Measurements from ENCODE around the gene TNFRSF1A. TPM values are rescaled to one million over a fixed set of nuclear protein-coding genes. Genes with fewer than 3 reads are reported as not detected.

Gene TNFRSF1A
- total and polyA plus RNA-seq, 2 donors from 2014 or later: 99.6 to 186 TPM

DNA sequence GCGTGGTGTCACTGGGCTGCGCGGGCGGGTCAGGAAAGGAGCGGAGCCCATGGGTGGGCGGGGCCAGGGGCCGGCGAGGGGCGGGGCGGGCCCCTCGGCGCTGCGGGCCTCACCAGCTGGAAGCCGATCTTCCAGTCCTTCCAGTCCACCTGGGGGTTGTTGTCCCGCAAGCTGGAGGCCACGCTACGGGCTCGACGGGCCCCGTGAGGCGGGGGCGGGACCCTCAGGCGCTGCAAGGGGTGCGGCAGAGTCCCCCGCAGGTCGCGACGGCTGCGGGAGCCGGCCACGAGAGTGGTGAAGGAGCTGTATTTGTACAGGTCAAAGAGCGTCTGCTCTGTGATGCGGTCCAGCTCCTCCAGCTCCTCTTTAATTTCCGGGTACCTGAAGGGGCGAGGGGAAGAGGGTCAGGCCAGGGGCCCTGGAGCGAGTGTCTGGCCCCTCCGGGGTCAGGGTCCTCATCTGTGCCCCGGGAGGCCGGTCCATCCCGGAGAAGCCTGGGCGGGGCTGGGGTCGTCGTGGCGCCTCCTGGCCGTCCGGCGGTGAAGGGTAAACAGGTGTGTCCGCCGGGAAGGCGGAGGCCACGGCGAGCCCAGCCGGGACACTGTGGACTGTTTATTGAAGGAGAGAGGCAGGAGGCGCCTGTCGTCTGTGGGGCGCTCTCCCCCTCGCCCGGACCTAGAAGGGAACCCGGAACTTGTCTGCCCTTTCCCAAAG, 21.6 kb upstream of the TNFRSF1A start:
- intact Hi-C loops (cut with DNase I): no loop called here
- Histone ChIP-seq H3K4me3 (ENCODE audit: low read length in 3 of 3) (peak overlapping the region; percentile 20 to 72 (median 49)), H3K27ac (ENCODE audit: low read depth in 2 of 2, low read length in 2 of 2) (peak overlapping the region; percentile 92 to 93), H3K4me1 (ENCODE audit: control insufficient read depth in 2 of 3, insufficient read depth in 2 of 3, low read depth in 1 of 3, low read length in 3 of 3) (peaks cover 0 to 24% (median 21%) of the 10 kb centered on the region in 3 donors), H3K27me3 (ENCODE audit: control insufficient read depth, insufficient read depth, low read length) (no peaks in the 10 kb centered on the region), H3K9ac (ENCODE audit: low read length in 3 of 3) (peak overlapping the region in 2 of 3 donors; percentile 61 to 72), H3K36me3 (ENCODE audit: control insufficient read depth in 2 of 3, insufficient read depth in 3 of 3, low read length in 3 of 3) (peaks cover 0 to 5% (median 3%) of the 10 kb centered on the region in 3 donors), H3K9me3 (ENCODE audit: control insufficient read depth in 2 of 3, insufficient read depth in 1 of 3, low read length in 3 of 3) (no peaks in the 10 kb centered on the region)
- TF ChIP-seq, protein P1, sequence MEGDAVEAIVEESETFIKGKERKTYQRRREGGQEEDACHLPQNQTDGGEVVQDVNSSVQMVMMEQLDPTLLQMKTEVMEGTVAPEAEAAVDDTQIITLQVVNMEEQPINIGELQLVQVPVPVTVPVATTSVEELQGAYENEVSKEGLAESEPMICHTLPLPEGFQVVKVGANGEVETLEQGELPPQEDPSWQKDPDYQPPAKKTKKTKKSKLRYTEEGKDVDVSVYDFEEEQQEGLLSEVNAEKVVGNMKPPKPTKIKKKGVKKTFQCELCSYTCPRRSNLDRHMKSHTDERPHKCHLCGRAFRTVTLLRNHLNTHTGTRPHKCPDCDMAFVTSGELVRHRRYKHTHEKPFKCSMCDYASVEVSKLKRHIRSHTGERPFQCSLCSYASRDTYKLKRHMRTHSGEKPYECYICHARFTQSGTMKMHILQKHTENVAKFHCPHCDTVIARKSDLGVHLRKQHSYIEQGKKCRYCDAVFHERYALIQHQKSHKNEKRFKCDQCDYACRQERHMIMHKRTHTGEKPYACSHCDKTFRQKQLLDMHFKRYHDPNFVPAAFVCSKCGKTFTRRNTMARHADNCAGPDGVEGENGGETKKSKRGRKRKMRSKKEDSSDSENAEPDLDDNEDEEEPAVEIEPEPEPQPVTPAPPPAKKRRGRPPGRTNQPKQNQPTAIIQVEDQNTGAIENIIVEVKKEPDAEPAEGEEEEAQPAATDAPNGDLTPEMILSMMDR (IDR thresholded peaks at IDR 0.05; ENCODE audit: borderline replicate concordance, extremely low read depth, insufficient read depth): peak; percentile 13
- DNase-seq (peak; percentile 67 to 88 (median 86)), FAIRE-seq (no peak)

DNA sequence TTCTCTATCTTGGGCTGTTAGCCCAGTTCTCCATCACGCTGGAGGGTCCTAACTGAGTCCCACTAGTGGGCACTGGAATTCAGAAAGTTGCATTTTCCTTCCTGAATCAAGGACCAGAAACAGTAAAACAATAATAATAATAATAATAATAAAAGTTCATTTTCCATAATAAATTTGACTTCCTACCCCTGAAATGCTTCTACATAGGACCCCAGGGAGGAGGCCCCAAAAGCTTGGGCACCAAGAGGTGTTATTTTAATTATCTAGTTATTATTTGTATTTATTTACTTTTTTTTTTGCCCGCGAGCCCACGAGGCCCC, 21.1 kb upstream of the TNFRSF1A start:
- DNase-seq (no peak), FAIRE-seq (no peak)
- Histone ChIP-seq H3K36me3 (ENCODE audit: control insufficient read depth in 2 of 3, insufficient read depth in 3 of 3, low read length in 3 of 3) (peaks cover 0 to 8% (median 3%) of the 10 kb centered on the region in 3 donors), H3K27me3 (ENCODE audit: control insufficient read depth, insufficient read depth, low read length) (no peaks in the 10 kb centered on the region), H3K4me3 (ENCODE audit: low read length in 3 of 3) (no peak overlapping the region), H3K9me3 (ENCODE audit: control insufficient read depth in 2 of 3, insufficient read depth in 1 of 3, low read length in 3 of 3) (no peaks in the 10 kb centered on the region), H3K4me1 (ENCODE audit: control insufficient read depth in 2 of 3, insufficient read depth in 2 of 3, low read depth in 1 of 3, low read length in 3 of 3) (peaks cover 0 to 22% (median 19%) of the 10 kb centered on the region in 3 donors), H3K9ac (ENCODE audit: low read length in 3 of 3) (no peak overlapping the region), H3K27ac (ENCODE audit: low read depth in 2 of 2, low read length in 2 of 2) (peak overlapping the region in 1 of 2 donors; percentile 92)
- TF ChIP-seq, protein P1 (IDR thresholded peaks at IDR 0.05; ENCODE audit: borderline replicate concordance, extremely low read depth, insufficient read depth): no peak
- intact Hi-C loops (cut with DNase I): no loop called here

DNA sequence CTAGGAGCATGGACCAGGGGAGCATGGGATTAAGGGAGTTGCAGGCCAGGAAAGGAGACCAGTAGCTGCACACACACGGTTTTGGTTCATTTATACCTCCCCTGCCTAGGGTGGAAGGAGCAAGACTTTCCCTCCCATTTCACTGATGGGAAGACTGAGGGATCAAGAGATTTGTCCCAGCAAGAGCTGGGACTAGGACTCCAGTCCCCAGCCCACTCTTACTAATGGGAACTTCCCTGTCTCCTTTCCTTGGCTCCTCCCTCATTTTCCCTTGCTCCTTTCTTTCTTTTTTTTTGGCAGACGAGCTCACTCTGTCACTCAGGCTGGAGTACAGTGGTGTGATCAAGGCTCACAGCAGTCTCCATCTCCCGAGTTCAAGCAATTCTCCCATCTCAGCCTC, 20.5 kb upstream of the TNFRSF1A start:
- no peak overlapping the region for H3K4me3 ChIP-seq (ENCODE audit: low read length in 3 of 3)
- TF ChIP-seq, protein P1 (IDR thresholded peaks at IDR 0.05; ENCODE audit: borderline replicate concordance, extremely low read depth, insufficient read depth): no peak
- no peaks in the 10 kb centered on the region for H3K9me3 ChIP-seq (ENCODE audit: control insufficient read depth in 2 of 3, insufficient read depth in 1 of 3, low read length in 3 of 3)
- peaks cover 0 to 19% (median 19%) of the 10 kb centered on the region in 3 donors for H3K4me1 ChIP-seq (ENCODE audit: control insufficient read depth in 2 of 3, insufficient read depth in 2 of 3, low read depth in 1 of 3, low read length in 3 of 3)
- peak overlapping the region; percentile 59 to 84 for H3K27ac ChIP-seq (ENCODE audit: low read depth in 2 of 2, low read length in 2 of 2)
- H3K9ac ChIP-seq (ENCODE audit: low read length in 3 of 3): no peak overlapping the region
- FAIRE-seq (no peak), DNase-seq (no peak)
- intact Hi-C loops (cut with DNase I): no loop called here
- peaks cover 0 to 10% (median 3%) of the 10 kb centered on the region in 3 donors for H3K36me3 ChIP-seq (ENCODE audit: control insufficient read depth in 2 of 3, insufficient read depth in 3 of 3, low read length in 3 of 3)
- no peaks in the 10 kb centered on the region for H3K27me3 ChIP-seq (ENCODE audit: control insufficient read depth, insufficient read depth, low read length)

All from kidney (tissue), 14 donors.